GM12864 (cell line): ENCODE data around the gene MRPS11.
A peak's percentile ranks its signal among the peaks of the same experiment; 100 is the strongest.

Experiments
- DNase-seq: peaks from one replicate; pipeline ENCODE4 v3.0.0-alpha.2; 2011; ENCODE audit warnings: low read depth
- H3K4me3 ChIP-seq: 2 replicates; pipeline ENCODE4 v1.5.1; 2011; ENCODE audit warnings: mild to moderate bottlenecking, low read depth, low read length, control low read depth
- TF ChIP-seq, protein P1 (sequence below): IDR thresholded peaks from 2 replicates; pipeline ENCODE4 v1.5.1; 2011; ENCODE audit warnings: low read depth, mild to moderate bottlenecking, moderate library complexity, low read length, control low read depth, inconsistent platforms; ENCODE audit errors: missing control alignments

Gene MRPS11

DNA sequence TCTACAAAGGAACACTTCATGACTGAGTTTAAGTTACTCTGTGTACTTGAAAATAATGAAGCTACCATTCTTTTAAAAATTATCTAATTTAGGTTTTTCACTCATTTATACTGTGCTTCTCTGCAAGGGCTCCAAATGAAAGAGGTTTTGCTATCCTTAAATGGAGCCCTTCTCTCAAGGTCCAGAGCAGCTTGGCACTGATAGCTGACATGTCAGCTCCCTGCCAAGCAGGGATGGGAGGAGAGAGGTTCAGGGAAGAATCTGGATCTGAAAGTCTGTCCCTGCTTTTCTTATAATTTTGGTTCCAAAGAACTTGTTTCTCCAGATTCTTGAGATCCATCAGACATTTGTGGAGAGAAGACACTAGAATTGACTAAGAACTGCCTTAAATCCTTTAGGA, 39.1 kb downstream of the MRPS11 start:
- DNase-seq = no peak
- TF ChIP-seq, protein P1, sequence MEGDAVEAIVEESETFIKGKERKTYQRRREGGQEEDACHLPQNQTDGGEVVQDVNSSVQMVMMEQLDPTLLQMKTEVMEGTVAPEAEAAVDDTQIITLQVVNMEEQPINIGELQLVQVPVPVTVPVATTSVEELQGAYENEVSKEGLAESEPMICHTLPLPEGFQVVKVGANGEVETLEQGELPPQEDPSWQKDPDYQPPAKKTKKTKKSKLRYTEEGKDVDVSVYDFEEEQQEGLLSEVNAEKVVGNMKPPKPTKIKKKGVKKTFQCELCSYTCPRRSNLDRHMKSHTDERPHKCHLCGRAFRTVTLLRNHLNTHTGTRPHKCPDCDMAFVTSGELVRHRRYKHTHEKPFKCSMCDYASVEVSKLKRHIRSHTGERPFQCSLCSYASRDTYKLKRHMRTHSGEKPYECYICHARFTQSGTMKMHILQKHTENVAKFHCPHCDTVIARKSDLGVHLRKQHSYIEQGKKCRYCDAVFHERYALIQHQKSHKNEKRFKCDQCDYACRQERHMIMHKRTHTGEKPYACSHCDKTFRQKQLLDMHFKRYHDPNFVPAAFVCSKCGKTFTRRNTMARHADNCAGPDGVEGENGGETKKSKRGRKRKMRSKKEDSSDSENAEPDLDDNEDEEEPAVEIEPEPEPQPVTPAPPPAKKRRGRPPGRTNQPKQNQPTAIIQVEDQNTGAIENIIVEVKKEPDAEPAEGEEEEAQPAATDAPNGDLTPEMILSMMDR = no peak
- no peak overlapping the region for H3K4me3 ChIP-seq

DNA sequence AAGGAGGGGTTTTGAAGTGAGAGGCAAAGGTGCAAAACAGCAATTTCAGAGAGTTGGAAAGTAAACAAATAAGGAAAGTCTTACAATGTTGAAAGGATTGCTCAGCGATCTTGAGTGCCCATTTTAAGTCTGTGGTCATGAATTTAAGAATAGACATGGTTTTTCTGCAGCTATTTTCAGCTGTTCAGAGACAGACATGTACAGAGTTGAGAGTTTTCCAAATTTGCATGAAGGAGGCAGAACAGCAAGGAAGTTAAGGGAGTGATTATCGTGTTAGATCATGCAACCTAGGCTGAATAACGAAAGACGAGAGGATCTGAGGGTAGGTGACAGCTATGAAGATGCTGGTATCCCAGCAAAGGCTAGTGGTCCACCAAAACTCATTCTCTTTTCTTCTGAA, 41.8 kb downstream of the MRPS11 start:
- DNase-seq = peak; percentile 8
- H3K4me3 ChIP-seq = no peak overlapping the region
- TF ChIP-seq, protein P1 = no peak

DNA sequence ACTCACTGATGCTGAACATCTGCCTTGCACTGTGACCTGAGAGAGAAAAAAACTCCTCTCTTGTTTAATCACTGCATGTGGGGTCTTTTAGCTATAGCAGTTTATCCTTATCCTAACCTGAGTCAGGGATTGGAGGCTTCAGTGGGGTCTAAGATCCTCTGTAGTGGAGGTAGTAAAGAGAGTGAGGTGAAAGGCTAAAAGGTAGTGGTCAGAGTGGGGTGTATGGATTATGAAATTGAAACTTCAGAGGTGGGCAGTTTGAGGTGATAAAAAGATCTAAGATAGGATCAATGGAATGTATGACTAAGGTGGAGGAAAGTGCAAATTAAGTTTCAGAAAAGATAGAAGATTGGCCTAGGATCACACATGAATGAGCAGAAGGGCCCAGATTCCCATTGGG, 42.5 kb downstream of the MRPS11 start:
- DNase-seq = no peak
- TF ChIP-seq, protein P1 = no peak
- H3K4me3 ChIP-seq = no peak overlapping the region

DNA sequence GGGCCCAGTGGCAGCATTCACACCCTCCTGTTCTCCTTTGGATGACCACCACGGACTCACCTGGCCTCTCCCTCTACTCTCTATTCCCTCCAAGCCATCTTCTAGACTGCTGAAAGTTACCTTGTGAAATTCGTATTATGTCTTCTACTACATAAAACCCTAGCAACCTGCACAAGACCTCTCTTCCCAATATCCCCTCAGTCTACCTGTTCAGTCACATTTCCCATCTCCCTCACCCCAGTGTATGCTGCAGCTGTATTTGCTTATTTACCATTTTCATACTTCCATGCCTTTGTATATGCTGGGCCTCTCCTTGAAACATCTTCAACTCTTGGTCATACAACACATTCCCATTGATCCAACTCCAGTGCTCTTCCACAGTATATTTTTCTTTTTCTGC, 43.7 kb downstream of the MRPS11 start:
- no peak overlapping the region for H3K4me3 ChIP-seq
- TF ChIP-seq, protein P1 = no peak
- no peak for DNase-seq

DNA sequence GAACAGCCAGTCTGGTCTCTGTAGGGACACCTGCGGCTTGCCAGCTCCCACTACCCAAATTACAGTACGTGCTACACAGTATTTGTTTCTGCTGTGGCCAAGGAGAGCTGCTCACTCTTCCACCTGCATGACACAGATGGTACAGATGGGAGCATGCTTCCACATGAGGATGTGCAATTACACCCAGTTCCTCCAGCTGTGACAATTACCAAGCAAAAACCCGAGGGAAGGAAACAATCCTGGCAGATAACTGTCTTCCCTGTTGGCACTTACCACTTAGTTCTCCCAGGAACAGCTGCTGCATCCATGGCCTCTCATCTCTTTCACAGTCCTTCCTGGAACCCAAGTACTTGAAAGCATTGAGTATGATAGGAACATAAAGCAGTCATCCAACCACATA, 44.6 kb downstream of the MRPS11 start:
- TF ChIP-seq, protein P1 = no peak
- H3K4me3 ChIP-seq = no peak overlapping the region
- DNase-seq = no peak

DNA sequence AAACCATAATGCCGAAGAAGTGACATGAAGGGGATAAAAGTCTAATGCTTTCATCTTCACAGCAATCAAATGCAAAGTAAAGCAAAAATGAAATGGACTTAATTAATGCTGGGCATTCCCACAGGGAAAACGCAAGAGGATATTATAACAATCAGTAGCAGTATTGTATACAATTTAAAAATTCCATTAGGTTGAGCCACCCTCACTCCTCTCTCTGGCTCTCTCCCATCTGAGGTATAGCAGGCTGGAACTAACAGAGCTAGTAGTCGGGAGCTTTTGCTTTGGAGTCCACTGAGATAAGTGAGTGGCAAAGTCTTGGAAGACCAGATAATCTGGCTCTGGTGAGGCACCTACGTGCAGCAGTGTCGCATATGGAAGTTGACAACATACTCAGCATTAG, 45.1 kb downstream of the MRPS11 start:
- no peak for DNase-seq
- TF ChIP-seq, protein P1 = no peak
- H3K4me3 ChIP-seq = no peak overlapping the region

DNA sequence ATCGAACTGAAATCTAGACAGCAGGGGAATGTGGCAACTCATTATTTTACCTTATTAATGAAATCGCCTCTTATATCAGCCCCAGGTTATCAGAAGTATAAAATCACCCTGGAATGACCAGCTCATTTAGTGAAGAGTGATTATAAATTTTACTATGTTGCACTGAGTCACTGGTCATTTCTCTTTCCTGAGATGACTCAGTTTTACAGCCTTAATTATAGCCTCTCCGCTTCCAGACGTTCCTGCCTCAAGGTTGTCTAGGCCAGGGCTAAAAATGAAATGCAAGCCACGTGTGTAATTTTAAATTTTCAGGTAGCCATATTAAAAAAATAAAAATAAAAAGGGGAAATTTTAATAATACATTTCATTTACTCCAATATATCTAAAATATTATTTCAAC, 45.7 kb downstream of the MRPS11 start:
- no peak for DNase-seq
- no peak overlapping the region for H3K4me3 ChIP-seq
- TF ChIP-seq, protein P1 = no peak
